IMR-90 (cell line): ENCODE data around the gene AGBL1.

ENCODE experiments used
- BHLHE40 ChIP-seq: fragments of 150-350 bp; IDR thresholded peaks from 2 replicates; pipeline ENCODE4 v1.6.1; 2016; ENCODE audit warnings: mild to moderate bottlenecking, low read depth, low read length
- CEBPB ChIP-seq: IDR thresholded peaks from 2 replicates; pipeline ENCODE4 v1.6.1; 2012; ENCODE audit warnings: low read depth, low read length, improper control_type of control experiment
- CTCF ChIP-seq: conservative IDR thresholded peaks from 2 replicates; pipeline ENCODE4 v1.5.1; 2012; ENCODE audit warnings: mild to moderate bottlenecking, low read depth, low read length, improper control_type of control experiment
- FOS ChIP-seq: fragments of 150-350 bp; IDR thresholded peaks from 2 replicates; pipeline ENCODE4 v1.6.1; 2016; ENCODE audit warnings: low read depth, low read length
- MXI1 ChIP-seq: IDR thresholded peaks from 2 replicates; pipeline ENCODE4 v1.6.1; 2012; ENCODE audit warnings: low read depth, mild to moderate bottlenecking, low read length, moderate library complexity, borderline replicate concordance
- NFE2L2 ChIP-seq: fragments of 150-350 bp; IDR thresholded peaks from 2 replicates; pipeline ENCODE4 v1.6.1; 2016; ENCODE audit warnings: low read depth, mild to moderate bottlenecking, low read length
- POLR2A ChIP-seq: IDR thresholded peaks from 2 replicates; pipeline ENCODE4 v1.6.1; 2012; ENCODE audit warnings: mild to moderate bottlenecking, low read depth, low read length
- RAD21 ChIP-seq: IDR thresholded peaks from 2 replicates; pipeline ENCODE4 v1.6.1; 2012; ENCODE audit warnings: low read length, improper control_type of control experiment
- RCOR1 ChIP-seq: IDR thresholded peaks from 2 replicates; pipeline ENCODE4 v1.6.1; 2012; ENCODE audit warnings: mild to moderate bottlenecking, low read length, improper control_type of control experiment; ENCODE audit not compliant: insufficient replicate concordance
- RFX5 ChIP-seq: IDR thresholded peaks from 2 replicates; pipeline ENCODE4 v1.8.0; 2012; ENCODE audit warnings: low read depth, mild to moderate bottlenecking, low read length, moderate library complexity
- SMC3 ChIP-seq: fragments of 150-350 bp; IDR thresholded peaks from 2 replicates; pipeline ENCODE4 v1.6.1; 2016; ENCODE audit warnings: low read depth, mild to moderate bottlenecking, antibody characterized with exemption, low read length, moderate library complexity
- USF2 ChIP-seq: fragments of 150-350 bp; IDR thresholded peaks from 2 replicates; pipeline ENCODE4 v1.6.1; 2017; ENCODE audit warnings: mild to moderate bottlenecking, antibody characterized with exemption, low read length, low read depth

DNA sequence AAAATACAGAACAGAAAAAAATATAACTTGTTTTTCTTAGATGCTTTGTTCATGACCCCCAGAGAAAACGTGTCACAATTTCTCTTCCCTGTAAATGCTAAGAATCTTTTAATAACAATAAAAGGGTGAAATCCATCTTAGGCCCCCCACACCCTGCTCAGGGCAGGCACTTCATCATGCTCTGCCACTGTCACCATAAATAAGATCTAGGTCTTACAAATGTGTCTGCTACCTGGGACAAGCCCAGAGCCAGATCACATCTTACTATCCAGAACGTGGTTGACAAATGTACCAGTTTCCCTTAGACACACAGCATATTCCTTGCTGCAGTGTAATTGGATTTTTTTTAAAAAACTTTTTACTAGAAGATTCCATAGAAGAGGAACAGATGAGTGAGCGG, 795.4 kb downstream of the AGBL1 start:
- TF ChIP-seq CTCF (no peak), RAD21 (no peak), CEBPB (no peak), FOS (no peak), POLR2A (no peak), USF2 (no peak), MXI1 (no peak), SMC3 (no peak), RCOR1 (no peak), RFX5 (no peak), NFE2L2 (no peak), BHLHE40 (no peak)
